Measurements from ENCODE around the gene GCGR.

- TF ChIP-seq CTCF (conservative IDR thresholded peaks at IDR 0.05) (no peak), ZFX (IDR thresholded peaks at IDR 0.05) (no peak)
Measured at GRCh38 chr17:81817758-81818147, 13.8 kb downstream of the GCGR start.

Measured in C4-2B (cell line).